Measurements from ENCODE around the gene MEAF6.
"Not testable (repeated sequence)": the region's sequence is repeated elsewhere in the genome, so short reads cannot be mapped to it uniquely, and the experiment has no call there.

Gene MEAF6

GRCh38 chr1:37529888-37530287 lies 15.3 kb upstream of the MEAF6 start:
- DNase-seq, result not testable (repeated sequence)

- no peak for DNase-seq
Measured at GRCh38 chr1:37519613-37520012, 5.0 kb upstream of the MEAF6 start.

GRCh38 chr1:37518929-37519328 lies 4.4 kb upstream of the MEAF6 start:
- DNase-seq, result not testable (repeated sequence)

- not testable (repeated sequence) for DNase-seq
Measured at GRCh38 chr1:37518241-37518640, 3.7 kb upstream of the MEAF6 start.

GRCh38 chr1:37517569-37517968 lies 3.0 kb upstream of the MEAF6 start:
- DNase-seq, result no peak

- no peak for DNase-seq
Measured at GRCh38 chr1:37515185-37516034, 844 bp upstream of the MEAF6 start.

GRCh38 chr1:37513795-37514349 lies 694 bp downstream of the MEAF6 start:
- no peak for DNase-seq

- no peak for DNase-seq
Measured at GRCh38 chr1:37509181-37509580, 5.4 kb downstream of the MEAF6 start.

- no peak for DNase-seq
Measured at GRCh38 chr1:37506740-37507139, 7.8 kb downstream of the MEAF6 start.

GRCh38 chr1:37502791-37503190 lies 11.8 kb downstream of the MEAF6 start:
- DNase-seq, result not testable (repeated sequence)

- DNase-seq, result no peak
Measured at GRCh38 chr1:37502104-37502503, 12.5 kb downstream of the MEAF6 start.

GRCh38 chr1:37501661-37502060 lies 12.9 kb downstream of the MEAF6 start:
- DNase-seq, result no peak

GRCh38 chr1:37498872-37499617 lies 15.5 kb downstream of the MEAF6 start:
- no peak for DNase-seq

- no peak for DNase-seq
Measured at GRCh38 chr1:37497832-37498231, 16.7 kb downstream of the MEAF6 start.

GRCh38 chr1:37495875-37496274 lies 18.7 kb downstream of the MEAF6 start:
- DNase-seq, result no peak

GRCh38 chr1:37493336-37494098 lies 21.0 kb downstream of the MEAF6 start:
- DNase-seq, result no peak

GRCh38 chr1:37487619-37487984 lies 27.0 kb downstream of the MEAF6 start:
- no peak for DNase-seq

GRCh38 chr1:37486680-37487618 lies 27.6 kb downstream of the MEAF6 start:
- no peak for DNase-seq

GRCh38 chr1:37485902-37486679 lies 28.5 kb downstream of the MEAF6 start:
- DNase-seq, result no peak

- no peak for DNase-seq
Measured at GRCh38 chr1:37484325-37485051, 30.1 kb downstream of the MEAF6 start.

All from NCI-H1694 (cell line).